Embryonic facial prominence (tissue), 1 donor: ENCODE data around the gene KRTCAP2.
"Not testable (repeated sequence)": the region's sequence is repeated elsewhere in the genome, so short reads cannot be mapped to it uniquely, and the experiment has no call there.

ENCODE experiments used
- DNase-seq: peaks from one replicate; pipeline ENCODE4 v3.0.0-alpha.2; 2016; ENCODE audit errors: extremely low spot score

KRTCAP2 gene

GRCh38 chr1:155199792-155200191 lies 26.7 kb upstream of the KRTCAP2 start:
- no peak for DNase-seq

GRCh38 chr1:155198547-155198906 lies 25.4 kb upstream of the KRTCAP2 start:
- DNase-seq, result no peak

- no peak for DNase-seq
Measured at GRCh38 chr1:155197901-155198546, 24.9 kb upstream of the KRTCAP2 start.

- no peak for DNase-seq
Measured at GRCh38 chr1:155196893-155197638, 24.0 kb upstream of the KRTCAP2 start.

- no peak for DNase-seq
Measured at GRCh38 chr1:155196103-155196892, 23.2 kb upstream of the KRTCAP2 start.

- peak; percentile 12 for DNase-seq
Measured at GRCh38 chr1:155195201-155196102, 22.3 kb upstream of the KRTCAP2 start.

GRCh38 chr1:155193991-155194240 lies 20.8 kb upstream of the KRTCAP2 start:
- DNase-seq, result not testable (repeated sequence)

- DNase-seq, result peak; percentile 67
Measured at GRCh38 chr1:155193275-155193990, 20.3 kb upstream of the KRTCAP2 start.

GRCh38 chr1:155192346-155193274 lies 19.5 kb upstream of the KRTCAP2 start:
- DNase-seq, result no peak

- peak; percentile 4 for DNase-seq
Measured at GRCh38 chr1:155191904-155192303, 18.8 kb upstream of the KRTCAP2 start.

- DNase-seq, result not testable (repeated sequence)
Measured at GRCh38 chr1:155189926-155190325, 16.8 kb upstream of the KRTCAP2 start.

- no peak for DNase-seq
Measured at GRCh38 chr1:155188268-155188667, 15.2 kb upstream of the KRTCAP2 start.

GRCh38 chr1:155187456-155187891 lies 14.4 kb upstream of the KRTCAP2 start:
- DNase-seq, result no peak

- no peak for DNase-seq
Measured at GRCh38 chr1:155186794-155187455, 13.8 kb upstream of the KRTCAP2 start.

GRCh38 chr1:155186067-155186793 lies 13.1 kb upstream of the KRTCAP2 start:
- DNase-seq, result no peak

GRCh38 chr1:155185783-155186066 lies 12.6 kb upstream of the KRTCAP2 start:
- no peak for DNase-seq

- DNase-seq, result no peak
Measured at GRCh38 chr1:155184835-155185782, 12.0 kb upstream of the KRTCAP2 start.

GRCh38 chr1:155184351-155184811 lies 11.3 kb upstream of the KRTCAP2 start:
- DNase-seq, result no peak
